ENCODE data around the gene SLC25A41.
A peak's percentile ranks its signal among the peaks of the same experiment; 100 is the strongest.

The SLC25A41 gene

GRCh38 chr19:6433663-6434062 lies at the start of gene SLC25A41:
TSS of gene SLC25A41 (minus strand) at chr19:6433763. CDS start at chr19:6433693, 70 bp downstream.
- H3K4me3 ChIP-seq (ENCODE audit: low read depth, low read length): no peak within 1 kb of the TSS
- TF ChIP-seq CTCF (IDR thresholded peaks at IDR 0.05; ENCODE audit: control insufficient read depth, extremely low read depth, insufficient read depth): no peak
- no peak for DNase-seq (ENCODE audit: low read depth)

GRCh38 chr19:6483235-6483634 lies 49.7 kb upstream of the SLC25A41 start:
- no peak for TF ChIP-seq CTCF (IDR thresholded peaks at IDR 0.05; ENCODE audit: control insufficient read depth, extremely low read depth, insufficient read depth)
- no peak overlapping the region for H3K4me3 ChIP-seq (ENCODE audit: low read depth, low read length)
- no peak for DNase-seq (ENCODE audit: low read depth)

- no peak for DNase-seq (ENCODE audit: low read depth)
- TF ChIP-seq CTCF (IDR thresholded peaks at IDR 0.05; ENCODE audit: control insufficient read depth, extremely low read depth, insufficient read depth): no peak
- no peak overlapping the region for H3K4me3 ChIP-seq (ENCODE audit: low read depth, low read length)
Observed at GRCh38 chr19:6482343-6482686, 48.8 kb upstream of the SLC25A41 start.

- no peak within 1 kb of the TSS for H3K4me3 ChIP-seq (ENCODE audit: low read depth, low read length)
- DNase-seq (ENCODE audit: low read depth): no peak
- TF ChIP-seq CTCF (IDR thresholded peaks at IDR 0.05; ENCODE audit: control insufficient read depth, extremely low read depth, insufficient read depth): peak; percentile 25; the same call in 1 of the 2 replicates
Observed at GRCh38 chr19:6481541-6482342, 48.2 kb upstream of the SLC25A41 start, which contains the start of gene DENND1C. TSS of gene DENND1C (minus strand) at chr19:6481787. CDS start at chr19:6481695, 92 bp downstream.

- no peak overlapping the region for H3K4me3 ChIP-seq (ENCODE audit: low read depth, low read length)
- DNase-seq (ENCODE audit: low read depth): no peak
- no peak for TF ChIP-seq CTCF (IDR thresholded peaks at IDR 0.05; ENCODE audit: control insufficient read depth, extremely low read depth, insufficient read depth)
Observed at GRCh38 chr19:6480848-6481415, 47.4 kb upstream of the SLC25A41 start.

- no peak for DNase-seq (ENCODE audit: low read depth)
- no peak for TF ChIP-seq CTCF (IDR thresholded peaks at IDR 0.05; ENCODE audit: control insufficient read depth, extremely low read depth, insufficient read depth)
- no peak overlapping the region for H3K4me3 ChIP-seq (ENCODE audit: low read depth, low read length)
Observed at GRCh38 chr19:6479836-6480398, 46.4 kb upstream of the SLC25A41 start.

All from LNCaP clone FGC (cell line).